B cell (primary cell): ENCODE data around the gene AUTS2.

Experiments
- EZH2 ChIP-seq: IDR thresholded peaks from 2 replicates; pipeline ENCODE4 v1.6.1; 2012; ENCODE audit warnings: borderline replicate concordance, low read depth, mild to moderate bottlenecking, moderate library complexity, low read length; ENCODE audit not compliant: insufficient read depth, poor library complexity, severe bottlenecking
- TF ChIP-seq, protein P1 (sequence below): fragments of 200-600 bp; IDR thresholded peaks from one replicate; pipeline ENCODE4 v1.8.0; 2022; ENCODE audit warnings: antibody characterized with exemption, mild to moderate bottlenecking

DNA sequence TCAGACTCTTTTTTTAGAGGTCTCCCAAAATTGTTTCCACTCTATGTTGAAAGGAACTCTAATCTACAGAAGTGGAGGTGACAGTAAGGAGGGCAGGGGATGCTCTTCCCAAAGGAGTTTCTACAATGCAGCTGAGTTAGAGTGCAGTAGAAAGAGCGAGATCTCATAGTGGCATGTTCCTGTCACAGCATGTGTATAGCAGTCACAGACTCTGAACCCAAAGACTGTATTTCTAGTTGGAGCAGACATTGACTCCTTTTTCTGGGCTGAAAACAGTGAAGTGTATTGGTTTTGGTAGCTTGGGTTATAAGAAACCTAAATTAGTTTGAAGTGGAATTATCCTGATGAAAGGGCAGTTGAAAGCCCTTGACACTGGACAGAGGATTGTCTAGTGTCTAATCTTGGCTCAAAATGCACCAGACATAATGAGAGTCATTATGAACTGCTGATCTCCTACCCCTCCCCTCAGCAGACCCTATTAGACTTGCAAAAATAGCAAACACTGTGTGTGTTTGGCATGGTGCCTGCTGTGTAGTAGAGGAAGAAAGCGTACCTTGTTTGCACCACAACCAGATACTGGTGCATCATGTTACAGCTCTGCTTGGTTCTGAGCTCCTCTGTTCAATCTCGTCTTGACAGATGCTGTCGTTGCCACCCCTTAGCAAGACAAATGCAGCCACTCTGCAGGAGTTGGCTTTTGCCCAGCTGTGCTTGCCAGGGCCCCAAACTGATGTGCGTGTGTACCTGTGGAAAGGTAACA, 336.0 kb downstream of the AUTS2 start:
- TF ChIP-seq, protein P1, sequence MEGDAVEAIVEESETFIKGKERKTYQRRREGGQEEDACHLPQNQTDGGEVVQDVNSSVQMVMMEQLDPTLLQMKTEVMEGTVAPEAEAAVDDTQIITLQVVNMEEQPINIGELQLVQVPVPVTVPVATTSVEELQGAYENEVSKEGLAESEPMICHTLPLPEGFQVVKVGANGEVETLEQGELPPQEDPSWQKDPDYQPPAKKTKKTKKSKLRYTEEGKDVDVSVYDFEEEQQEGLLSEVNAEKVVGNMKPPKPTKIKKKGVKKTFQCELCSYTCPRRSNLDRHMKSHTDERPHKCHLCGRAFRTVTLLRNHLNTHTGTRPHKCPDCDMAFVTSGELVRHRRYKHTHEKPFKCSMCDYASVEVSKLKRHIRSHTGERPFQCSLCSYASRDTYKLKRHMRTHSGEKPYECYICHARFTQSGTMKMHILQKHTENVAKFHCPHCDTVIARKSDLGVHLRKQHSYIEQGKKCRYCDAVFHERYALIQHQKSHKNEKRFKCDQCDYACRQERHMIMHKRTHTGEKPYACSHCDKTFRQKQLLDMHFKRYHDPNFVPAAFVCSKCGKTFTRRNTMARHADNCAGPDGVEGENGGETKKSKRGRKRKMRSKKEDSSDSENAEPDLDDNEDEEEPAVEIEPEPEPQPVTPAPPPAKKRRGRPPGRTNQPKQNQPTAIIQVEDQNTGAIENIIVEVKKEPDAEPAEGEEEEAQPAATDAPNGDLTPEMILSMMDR = no peak
- TF ChIP-seq EZH2 = no peak
